DMS153 (cell line): ENCODE measurements around the gene LCE3E.

Experiments
- DNase-seq: peaks from one replicate; lab custom pipeline; 2025; lab: John Stamatoyannopoulos, UW

LCE3E gene

DNA sequence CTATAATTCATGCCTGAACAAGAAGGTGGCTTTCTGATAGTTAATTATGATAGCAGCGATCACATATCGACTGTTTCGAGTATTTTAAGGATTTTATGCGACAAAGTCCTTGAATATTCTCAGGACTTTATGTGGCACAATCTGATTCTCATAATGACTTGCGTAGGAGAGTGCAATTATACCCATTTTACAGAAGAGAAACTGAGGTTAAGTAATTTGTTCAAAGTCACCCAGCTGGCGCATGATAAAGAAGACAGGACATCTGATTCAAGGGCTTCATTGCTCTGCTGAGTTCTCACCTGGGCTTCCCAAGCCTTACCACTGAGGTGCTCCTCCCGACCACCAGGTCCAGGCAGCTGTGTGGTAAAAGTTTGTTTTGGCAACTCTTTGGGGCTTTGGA is 50.5 kb downstream of the LCE3E start:
- no peak for DNase-seq
